ENCODE data around the gene MDGA2. TPM values are rescaled to one million over a fixed set of nuclear protein-coding genes. Genes with fewer than 3 reads are reported as not detected.
"Not testable (repeated sequence)": the region's sequence is repeated elsewhere in the genome, so short reads cannot be mapped to it uniquely, and the experiment has no call there.

Gene MDGA2
- total RNA-seq, 4 donors from 2014 or later, result 4.2 TPM; not detected in 3

DNA sequence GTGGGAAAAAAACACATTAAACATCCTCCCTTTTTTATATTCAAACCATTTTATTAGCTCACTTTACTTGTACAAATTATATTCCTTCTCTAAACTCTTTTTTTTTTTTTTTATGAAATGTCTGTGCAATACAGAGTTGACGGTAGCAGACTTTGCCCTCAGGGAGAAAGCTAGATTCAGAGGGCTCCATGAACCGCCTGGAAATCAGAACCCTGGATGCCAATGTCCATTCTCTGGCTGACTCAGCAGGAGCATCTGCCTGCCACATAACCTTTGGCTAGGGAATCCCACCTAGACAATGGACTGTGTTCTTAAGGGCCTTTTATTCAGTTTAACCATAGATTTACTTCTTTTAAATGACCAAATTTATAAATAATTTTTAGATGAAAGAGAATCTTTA is 467.0 kb downstream of the MDGA2 start:
- intact Hi-C loops (cut with DNase I; ENCODE audit: low total_unique reads), result no loop called here
- H3K4me1 ChIP-seq, result no peaks in the 10 kb centered on the region
- H3K36me3 ChIP-seq, result no peaks in the 10 kb centered on the region
- TF ChIP-seq POLR2A (IDR thresholded peaks at IDR 0.05) (no peak), CTCF (IDR thresholded peaks at IDR 0.05) (no peak)
- no peak overlapping the region for H3K4me3 ChIP-seq
- H3K27me3 ChIP-seq, result no peaks in the 10 kb centered on the region
- DNase-seq, result no peak
- no peaks in the 10 kb centered on the region for H3K9me3 ChIP-seq
- H3K27ac ChIP-seq, result no peak overlapping the region

- no peak for TF ChIP-seq POLR2A (IDR thresholded peaks at IDR 0.05)
- TF ChIP-seq CTCF (IDR thresholded peaks at IDR 0.05), result no peak
- Histone ChIP-seq H3K9me3 (no peaks in the 10 kb centered on the region), H3K4me1 (no peaks in the 10 kb centered on the region), H3K4me3 (no peak overlapping the region), H3K36me3 (no peaks in the 10 kb centered on the region), H3K27ac (no peak overlapping the region), H3K27me3 (no peaks in the 10 kb centered on the region)
- no peak for DNase-seq
- intact Hi-C loops (cut with DNase I; ENCODE audit: low total_unique reads), result no loop called here
Observed at GRCh38 chr14:47207617-47208016, 467.8 kb downstream of the MDGA2 start.

GRCh38 chr14:47200740-47201139 is 474.7 kb downstream of the MDGA2 start:
- no peak for DNase-seq
- H3K4me1 ChIP-seq, result no peaks in the 10 kb centered on the region
- no peaks in the 10 kb centered on the region for H3K9me3 ChIP-seq
- no peak overlapping the region for H3K4me3 ChIP-seq
- TF ChIP-seq POLR2A (IDR thresholded peaks at IDR 0.05), result no peak
- no peak for TF ChIP-seq CTCF (IDR thresholded peaks at IDR 0.05)
- H3K36me3 ChIP-seq, result no peaks in the 10 kb centered on the region
- H3K27me3 ChIP-seq, result no peaks in the 10 kb centered on the region
- intact Hi-C loops (cut with DNase I; ENCODE audit: low total_unique reads), result no loop called here
- H3K27ac ChIP-seq, result no peak overlapping the region

DNA sequence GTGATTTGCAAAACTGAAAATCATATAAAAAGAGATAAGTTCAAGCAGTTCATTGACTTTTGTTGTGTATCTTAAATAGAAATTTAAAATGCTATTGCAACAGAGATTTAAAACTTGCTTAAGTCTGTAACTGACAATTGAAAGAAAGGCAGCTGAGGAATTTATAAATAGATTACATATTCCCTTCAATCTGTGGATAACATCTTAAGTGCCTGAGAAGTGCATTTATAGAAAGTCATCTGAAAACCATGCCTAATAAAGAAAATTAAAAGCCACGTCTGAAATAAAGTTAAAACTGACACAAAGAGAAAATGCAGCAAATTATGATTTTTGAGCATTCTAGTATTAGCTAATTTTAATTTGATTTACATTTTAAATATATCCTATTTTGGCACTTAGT is 479.8 kb downstream of the MDGA2 start:
- Histone ChIP-seq H3K36me3 (no peaks in the 10 kb centered on the region), H3K4me1 (no peaks in the 10 kb centered on the region), H3K27me3 (no peaks in the 10 kb centered on the region), H3K9me3 (no peaks in the 10 kb centered on the region), H3K27ac (no peak overlapping the region), H3K4me3 (no peak overlapping the region)
- TF ChIP-seq POLR2A (IDR thresholded peaks at IDR 0.05) (no peak), CTCF (IDR thresholded peaks at IDR 0.05) (no peak)
- intact Hi-C loops (cut with DNase I; ENCODE audit: low total_unique reads), result no loop called here
- DNase-seq, result no peak

GRCh38 chr14:47194055-47194454 is 481.4 kb downstream of the MDGA2 start:
- H3K4me1 ChIP-seq, result no peaks in the 10 kb centered on the region
- DNase-seq, result no peak
- TF ChIP-seq POLR2A (IDR thresholded peaks at IDR 0.05) (no peak), CTCF (IDR thresholded peaks at IDR 0.05) (no peak)
- H3K4me3 ChIP-seq, result no peak overlapping the region
- H3K36me3 ChIP-seq, result no peaks in the 10 kb centered on the region
- intact Hi-C loops (cut with DNase I; ENCODE audit: low total_unique reads), result no loop called here
- no peaks in the 10 kb centered on the region for H3K9me3 ChIP-seq
- no peaks in the 10 kb centered on the region for H3K27me3 ChIP-seq
- no peak overlapping the region for H3K27ac ChIP-seq

- H3K4me3 ChIP-seq; H3K9me3 ChIP-seq; H3K4me1 ChIP-seq; intact Hi-C loops (cut with DNase I; ENCODE audit: low total_unique reads); H3K27me3 ChIP-seq; DNase-seq; H3K27ac ChIP-seq; H3K36me3 ChIP-seq: not testable (repeated sequence)
Observed at GRCh38 chr14:47192203-47192602, 483.2 kb downstream of the MDGA2 start.

Data from uterus (tissue), 4 donors.